Esophagus muscularis mucosa (tissue), 3 donors: ENCODE results near the gene COX5B.
"Not testable (repeated sequence)": the region's sequence is repeated elsewhere in the genome, so short reads cannot be mapped to it uniquely, and the experiment has no call there.

Source experiments
- POLR2A ChIP-seq: fragments of 450-650 bp; IDR thresholded peaks from one replicate; pipeline ENCODE4 v1.6.1; 2017; ENCODE audit warnings: antibody characterized with exemption, moderate library complexity, mild to moderate bottlenecking, low read depth
- TF ChIP-seq, protein P1 (sequence below), 3 experiments: fragments of 200-600 bp in 2 of 3; fragments of 450-650 bp in 1 of 3; sonication (generic) in 2 of 3; IDR thresholded peaks; one replicate each; pipeline ENCODE4 v1.5.1; 2017 to 2019; ENCODE audit warnings: antibody characterized with exemption in 3 of 3, mild to moderate bottlenecking in 2 of 3, moderate library complexity in 1 of 3

DNA sequence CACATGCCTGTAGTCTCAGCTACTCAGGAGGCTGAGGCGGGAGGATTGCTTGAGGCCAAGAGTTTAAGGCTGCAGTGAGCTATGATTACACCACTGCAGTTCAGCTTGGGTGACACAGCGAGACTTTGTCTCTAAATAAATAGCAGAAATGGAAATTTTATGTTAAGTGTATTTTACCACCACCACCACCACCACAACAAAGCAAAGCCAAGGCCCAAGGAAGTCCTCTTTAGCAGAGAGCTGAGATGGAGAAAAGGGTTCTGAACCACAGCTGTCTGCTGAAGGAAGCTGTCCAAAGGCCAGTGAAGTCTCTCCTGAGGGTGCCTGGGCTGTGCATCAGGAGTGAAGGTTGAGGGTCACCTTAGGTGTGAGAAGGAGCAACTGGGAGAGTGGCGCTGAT lies 41.4 kb downstream of the COX5B start:
- TF ChIP-seq, protein P1, sequence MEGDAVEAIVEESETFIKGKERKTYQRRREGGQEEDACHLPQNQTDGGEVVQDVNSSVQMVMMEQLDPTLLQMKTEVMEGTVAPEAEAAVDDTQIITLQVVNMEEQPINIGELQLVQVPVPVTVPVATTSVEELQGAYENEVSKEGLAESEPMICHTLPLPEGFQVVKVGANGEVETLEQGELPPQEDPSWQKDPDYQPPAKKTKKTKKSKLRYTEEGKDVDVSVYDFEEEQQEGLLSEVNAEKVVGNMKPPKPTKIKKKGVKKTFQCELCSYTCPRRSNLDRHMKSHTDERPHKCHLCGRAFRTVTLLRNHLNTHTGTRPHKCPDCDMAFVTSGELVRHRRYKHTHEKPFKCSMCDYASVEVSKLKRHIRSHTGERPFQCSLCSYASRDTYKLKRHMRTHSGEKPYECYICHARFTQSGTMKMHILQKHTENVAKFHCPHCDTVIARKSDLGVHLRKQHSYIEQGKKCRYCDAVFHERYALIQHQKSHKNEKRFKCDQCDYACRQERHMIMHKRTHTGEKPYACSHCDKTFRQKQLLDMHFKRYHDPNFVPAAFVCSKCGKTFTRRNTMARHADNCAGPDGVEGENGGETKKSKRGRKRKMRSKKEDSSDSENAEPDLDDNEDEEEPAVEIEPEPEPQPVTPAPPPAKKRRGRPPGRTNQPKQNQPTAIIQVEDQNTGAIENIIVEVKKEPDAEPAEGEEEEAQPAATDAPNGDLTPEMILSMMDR (IDR thresholded peaks at IDR 0.05) = not testable (repeated sequence)
- TF ChIP-seq POLR2A = not testable (repeated sequence)
